GM12873 (cell line): ENCODE data around the gene KIAA1614.

Experiments used
- TF ChIP-seq, protein P1 (sequence below): IDR thresholded peaks from 2 replicates; pipeline ENCODE4 v1.5.1; 2012; ENCODE audit warnings: low read depth, mild to moderate bottlenecking, moderate library complexity, low read length, control low read depth; ENCODE audit not compliant: insufficient read depth; ENCODE audit errors: missing control alignments

The KIAA1614 gene

DNA sequence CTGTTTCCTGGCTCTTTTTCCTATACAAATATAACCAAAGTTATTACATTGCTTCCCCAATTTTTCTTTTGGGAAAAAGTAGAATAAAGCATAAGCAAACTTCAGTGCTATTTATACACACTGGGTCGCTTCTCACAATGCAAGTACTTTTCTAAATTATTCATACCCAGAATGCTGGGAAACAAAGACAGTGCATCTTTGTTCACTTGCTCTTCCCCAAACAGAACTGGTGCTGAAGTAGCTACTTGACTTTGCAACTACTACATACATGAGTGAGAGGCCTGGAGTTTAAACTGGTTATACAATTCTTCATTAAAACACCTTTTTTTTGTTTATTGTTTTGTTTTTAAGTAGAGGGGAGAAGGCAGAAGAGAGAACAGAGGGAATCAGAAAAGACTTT is 69.7 kb downstream of the KIAA1614 start:
- TF ChIP-seq, protein P1, sequence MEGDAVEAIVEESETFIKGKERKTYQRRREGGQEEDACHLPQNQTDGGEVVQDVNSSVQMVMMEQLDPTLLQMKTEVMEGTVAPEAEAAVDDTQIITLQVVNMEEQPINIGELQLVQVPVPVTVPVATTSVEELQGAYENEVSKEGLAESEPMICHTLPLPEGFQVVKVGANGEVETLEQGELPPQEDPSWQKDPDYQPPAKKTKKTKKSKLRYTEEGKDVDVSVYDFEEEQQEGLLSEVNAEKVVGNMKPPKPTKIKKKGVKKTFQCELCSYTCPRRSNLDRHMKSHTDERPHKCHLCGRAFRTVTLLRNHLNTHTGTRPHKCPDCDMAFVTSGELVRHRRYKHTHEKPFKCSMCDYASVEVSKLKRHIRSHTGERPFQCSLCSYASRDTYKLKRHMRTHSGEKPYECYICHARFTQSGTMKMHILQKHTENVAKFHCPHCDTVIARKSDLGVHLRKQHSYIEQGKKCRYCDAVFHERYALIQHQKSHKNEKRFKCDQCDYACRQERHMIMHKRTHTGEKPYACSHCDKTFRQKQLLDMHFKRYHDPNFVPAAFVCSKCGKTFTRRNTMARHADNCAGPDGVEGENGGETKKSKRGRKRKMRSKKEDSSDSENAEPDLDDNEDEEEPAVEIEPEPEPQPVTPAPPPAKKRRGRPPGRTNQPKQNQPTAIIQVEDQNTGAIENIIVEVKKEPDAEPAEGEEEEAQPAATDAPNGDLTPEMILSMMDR = no peak

GRCh38 chr1:180988253-180988752 is 75.6 kb downstream of the KIAA1614 start:
- TF ChIP-seq, protein P1 = no peak

DNA sequence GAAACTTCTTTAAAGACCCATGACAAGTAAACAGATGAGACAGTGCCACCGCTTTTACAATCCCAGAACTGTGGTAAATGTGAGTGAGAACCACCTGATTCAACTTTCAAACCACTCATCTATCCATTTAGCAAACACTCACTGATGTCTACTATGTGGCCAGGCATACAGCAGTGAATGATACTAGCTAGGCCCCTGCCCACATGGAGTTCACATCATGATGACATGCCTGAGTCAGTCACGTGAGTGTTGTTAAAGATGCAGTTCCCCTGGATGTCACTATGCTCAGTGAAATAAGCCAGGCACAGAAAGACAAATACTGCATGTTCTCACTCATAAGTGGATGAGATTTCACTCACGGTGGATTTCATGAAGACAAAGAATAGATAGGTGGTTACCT is 81.6 kb downstream of the KIAA1614 start:
- TF ChIP-seq, protein P1 = no peak

DNA sequence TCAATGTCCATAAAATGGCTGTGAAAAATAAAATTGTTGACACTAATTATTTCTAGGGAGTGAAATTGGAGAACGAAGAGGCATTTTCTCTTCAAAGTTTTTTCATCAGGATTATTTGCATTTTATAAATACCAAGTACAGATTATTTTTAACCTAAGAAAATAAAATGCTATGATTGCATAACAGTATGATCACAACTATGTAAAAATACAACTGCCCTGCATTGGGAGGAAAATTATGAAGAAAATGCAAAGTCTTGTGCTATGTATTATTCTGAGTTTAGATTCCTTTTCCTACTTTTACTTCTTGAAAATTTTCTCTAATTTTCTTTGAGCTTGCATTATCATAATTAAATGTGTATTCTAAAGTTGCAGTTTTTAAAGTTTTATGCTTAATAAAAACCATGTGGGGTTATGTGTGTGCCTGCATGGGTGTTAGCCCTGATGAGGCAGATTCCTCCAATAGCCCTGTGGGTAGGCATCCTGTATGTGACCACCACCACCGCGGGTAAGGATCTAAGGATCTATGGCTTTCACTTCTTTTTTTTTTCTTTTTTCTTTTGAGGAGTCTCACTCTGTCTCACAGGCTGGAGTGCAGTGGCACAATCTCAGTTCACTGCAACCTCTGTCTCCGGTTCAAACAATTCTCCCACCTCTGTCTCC is 85.3 kb downstream of the KIAA1614 start:
- TF ChIP-seq, protein P1 = no peak
